ENCODE measurements around the gene RXRA.

RXRA gene

DNA sequence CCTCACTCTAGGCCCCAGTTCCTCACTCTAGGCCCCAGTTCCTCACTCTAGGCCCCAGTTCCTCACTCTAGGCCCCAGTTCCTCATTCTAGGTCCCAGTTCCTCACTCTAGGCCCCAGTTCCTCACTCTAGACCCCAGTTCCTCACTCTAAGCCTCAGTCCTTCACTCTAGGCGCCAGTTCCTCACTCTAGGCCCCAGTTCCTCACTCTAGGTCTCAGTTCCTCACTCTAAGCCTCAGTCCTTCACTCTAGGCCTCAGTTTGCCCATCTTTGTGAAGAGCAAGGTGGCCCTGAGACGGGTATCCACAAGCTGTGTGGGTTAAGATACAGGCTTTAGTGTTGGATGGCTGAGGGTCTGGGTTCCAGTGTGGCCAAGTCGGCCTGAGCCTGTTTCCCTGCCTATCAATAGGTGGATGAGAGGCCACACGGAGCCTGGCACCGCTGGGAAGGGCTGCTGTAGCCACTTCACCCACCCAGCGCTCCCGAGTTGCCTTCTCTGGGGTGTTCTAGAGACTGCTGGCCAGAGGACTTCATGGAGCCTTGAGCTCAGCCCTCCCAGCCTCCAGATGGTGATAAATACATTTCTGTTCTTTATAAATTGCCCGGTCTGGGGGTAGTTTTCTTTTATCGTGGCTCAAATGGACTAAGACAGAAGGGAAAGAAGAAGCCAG is 150.2 kb downstream of the RXRA start:
- no peaks in the 10 kb centered on the region for H3K27me3 Mint-ChIP-seq
- DNase-seq (ENCODE audit: low spot score in 2 of 2), result no peak
- no peak for ATAC-seq (replicated peaks; ENCODE audit: extremely low read depth, poor library complexity, severe bottlenecking)

DNA sequence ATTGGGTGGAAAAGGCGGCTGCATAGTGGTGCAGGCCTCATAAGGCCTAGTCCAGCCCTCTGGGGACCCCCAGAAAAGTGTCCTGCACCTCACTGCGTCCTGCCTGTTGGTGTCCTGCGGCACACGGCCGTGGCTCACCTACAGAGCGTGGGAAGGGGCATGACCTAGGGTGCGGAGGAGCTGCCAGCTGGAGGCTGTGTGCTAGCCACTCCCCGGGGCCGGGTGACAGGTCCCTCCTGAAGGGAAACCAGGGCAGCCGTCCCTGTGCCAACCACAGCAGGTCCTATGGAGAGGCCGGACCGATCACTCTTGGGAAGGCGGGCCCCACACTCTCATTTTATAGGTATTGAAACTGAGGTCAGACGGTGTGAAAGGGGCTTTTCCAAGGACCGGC is 150.7 kb downstream of the RXRA start:
- no peak overlapping the region for H3K27ac Mint-ChIP-seq (ENCODE audit: low read depth)
- ATAC-seq (replicated peaks; ENCODE audit: extremely low read depth, poor library complexity, severe bottlenecking) (no peak), DNase-seq (ENCODE audit: low spot score in 2 of 2) (no peak)
- H3K4me3 Mint-ChIP-seq, result no peak overlapping the region
- no peaks in the 10 kb centered on the region for H3K36me3 Mint-ChIP-seq (ENCODE audit: insufficient read depth)
- no peaks in the 10 kb centered on the region for H3K4me1 Mint-ChIP-seq
- H3K27me3 Mint-ChIP-seq, result no peaks in the 10 kb centered on the region
- no peaks in the 10 kb centered on the region for H3K9me3 Mint-ChIP-seq

More for the DNA sequence above, 150.2 kb downstream of the RXRA start:
- no peak overlapping the region for H3K27ac Mint-ChIP-seq (ENCODE audit: low read depth)
- peaks cover 2% of the 10 kb centered on the region for H3K36me3 Mint-ChIP-seq (ENCODE audit: insufficient read depth)
- H3K4me1 Mint-ChIP-seq, result no peaks in the 10 kb centered on the region
- no peaks in the 10 kb centered on the region for H3K9me3 Mint-ChIP-seq
- H3K4me3 Mint-ChIP-seq, result no peak overlapping the region

DNA sequence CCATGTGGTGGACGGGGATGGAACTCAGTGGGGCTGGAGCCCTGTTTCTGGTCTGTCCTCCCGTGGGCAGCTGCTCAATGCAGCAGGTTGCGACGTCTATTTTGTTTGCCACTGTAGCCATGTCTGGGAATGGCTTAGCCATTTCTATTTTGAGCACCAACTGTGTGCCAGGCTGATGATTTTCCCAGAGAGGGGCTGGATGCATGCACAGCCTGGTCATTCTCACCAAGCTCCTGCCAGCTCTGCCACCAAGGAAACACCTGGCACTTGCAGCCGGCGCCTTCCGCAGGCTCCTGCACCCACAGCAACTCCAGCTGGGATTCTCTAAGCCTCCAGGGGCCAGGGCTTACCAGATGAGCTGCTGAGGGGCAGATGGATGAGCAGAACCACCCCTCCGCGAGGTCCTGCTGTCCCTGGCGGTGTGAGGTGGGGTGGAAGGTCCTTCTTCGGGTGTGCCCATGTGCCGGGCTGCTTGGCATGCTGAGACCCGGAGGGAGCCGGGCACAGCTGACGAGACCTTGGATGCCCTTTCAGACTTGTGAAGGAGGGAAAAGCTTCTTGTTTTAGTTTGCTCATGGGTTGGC is 151.2 kb downstream of the RXRA start:
- H3K36me3 Mint-ChIP-seq (ENCODE audit: insufficient read depth), result no peaks in the 10 kb centered on the region
- DNase-seq (ENCODE audit: low spot score in 2 of 2) (no peak), ATAC-seq (replicated peaks; ENCODE audit: extremely low read depth, poor library complexity, severe bottlenecking) (no peak)
- no peak overlapping the region for H3K27ac Mint-ChIP-seq (ENCODE audit: low read depth)
- H3K27me3 Mint-ChIP-seq, result no peaks in the 10 kb centered on the region
- no peaks in the 10 kb centered on the region for H3K4me1 Mint-ChIP-seq
- H3K9me3 Mint-ChIP-seq, result no peaks in the 10 kb centered on the region
- H3K4me3 Mint-ChIP-seq, result no peak overlapping the region

DNA sequence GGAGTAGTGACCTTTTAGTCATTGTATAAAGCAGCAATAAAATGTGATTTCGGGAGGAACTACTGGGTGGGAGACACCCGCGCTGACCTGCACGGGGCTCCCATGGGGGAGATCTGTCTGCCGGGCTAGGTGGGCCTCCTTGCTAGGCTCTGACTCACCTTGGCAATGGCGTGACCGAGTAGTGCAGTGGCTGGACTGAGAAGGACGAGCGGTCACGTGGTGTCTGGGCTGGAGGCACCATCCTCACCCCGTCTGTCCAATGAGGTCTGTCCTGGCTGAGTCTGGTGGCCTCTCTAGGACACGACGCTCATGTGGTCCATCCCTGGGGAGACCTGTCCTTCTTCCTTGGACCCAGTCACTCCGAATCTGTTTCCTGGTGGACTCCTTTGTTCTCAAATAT is 151.7 kb downstream of the RXRA start:
- no peak for DNase-seq (ENCODE audit: low spot score in 2 of 2)
- Mint-ChIP-seq H3K27ac (ENCODE audit: low read depth) (no peak overlapping the region), H3K4me1 (no peaks in the 10 kb centered on the region), H3K9me3 (no peaks in the 10 kb centered on the region), H3K4me3 (no peak overlapping the region), H3K36me3 (ENCODE audit: insufficient read depth) (no peaks in the 10 kb centered on the region), H3K27me3 (no peaks in the 10 kb centered on the region)
- ATAC-seq (replicated peaks; ENCODE audit: extremely low read depth, poor library complexity, severe bottlenecking), result no peak

DNA sequence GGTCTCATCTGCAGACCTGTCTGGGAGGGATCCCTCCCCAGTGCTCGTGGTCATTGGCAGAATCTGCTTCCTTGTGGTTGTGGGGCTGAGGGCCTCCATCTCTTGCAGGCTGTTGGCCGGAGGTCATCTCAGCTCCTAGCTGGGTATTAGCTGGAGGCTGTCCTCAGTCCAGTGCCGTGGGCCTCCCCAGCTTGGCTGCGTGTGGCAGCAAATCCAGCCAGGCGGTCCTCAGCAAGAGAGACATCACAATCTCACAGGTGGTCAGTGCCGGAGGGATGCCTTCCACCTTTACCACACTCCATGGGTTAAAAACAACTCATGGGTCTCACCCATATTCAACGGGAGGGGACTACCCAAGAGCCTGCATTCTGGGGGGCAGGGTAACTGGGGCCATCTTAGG is 155.5 kb downstream of the RXRA start:
- H3K27ac Mint-ChIP-seq (ENCODE audit: low read depth), result no peak overlapping the region
- H3K4me1 Mint-ChIP-seq, result no peaks in the 10 kb centered on the region
- DNase-seq (ENCODE audit: low spot score in 2 of 2) (no peak), ATAC-seq (replicated peaks; ENCODE audit: extremely low read depth, poor library complexity, severe bottlenecking) (no peak)
- H3K36me3 Mint-ChIP-seq (ENCODE audit: insufficient read depth), result no peaks in the 10 kb centered on the region
- H3K4me3 Mint-ChIP-seq, result no peak overlapping the region
- H3K27me3 Mint-ChIP-seq, result peaks cover 15% of the 10 kb centered on the region
- H3K9me3 Mint-ChIP-seq, result no peaks in the 10 kb centered on the region

DNA sequence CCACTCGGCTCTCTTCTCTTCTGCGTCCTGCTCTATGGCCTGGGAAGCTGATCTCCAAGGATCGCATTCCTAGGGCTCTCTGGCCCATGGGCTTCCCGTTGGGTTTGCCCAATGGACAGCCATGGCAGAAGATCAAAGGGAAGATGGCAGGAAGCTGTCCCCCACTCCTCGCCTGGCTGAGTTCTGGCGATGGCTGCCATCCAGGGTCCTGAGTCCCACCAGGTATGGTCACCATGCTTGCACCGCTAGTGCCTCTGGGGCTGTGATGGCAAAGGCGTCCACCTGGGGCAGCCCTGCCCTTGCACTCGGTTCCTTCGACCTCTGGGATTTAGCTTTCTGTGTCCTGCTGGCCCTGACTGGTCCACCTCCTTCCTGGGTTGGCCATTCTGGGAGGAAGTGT is 156.0 kb downstream of the RXRA start:
- H3K36me3 Mint-ChIP-seq (ENCODE audit: insufficient read depth), result no peaks in the 10 kb centered on the region
- H3K9me3 Mint-ChIP-seq, result no peaks in the 10 kb centered on the region
- DNase-seq (ENCODE audit: low spot score in 2 of 2) (no peak), ATAC-seq (replicated peaks; ENCODE audit: extremely low read depth, poor library complexity, severe bottlenecking) (no peak)
- H3K4me3 Mint-ChIP-seq, result no peak overlapping the region
- H3K27ac Mint-ChIP-seq (ENCODE audit: low read depth), result no peak overlapping the region
- peaks cover 17% of the 10 kb centered on the region for H3K27me3 Mint-ChIP-seq
- no peaks in the 10 kb centered on the region for H3K4me1 Mint-ChIP-seq

DNA sequence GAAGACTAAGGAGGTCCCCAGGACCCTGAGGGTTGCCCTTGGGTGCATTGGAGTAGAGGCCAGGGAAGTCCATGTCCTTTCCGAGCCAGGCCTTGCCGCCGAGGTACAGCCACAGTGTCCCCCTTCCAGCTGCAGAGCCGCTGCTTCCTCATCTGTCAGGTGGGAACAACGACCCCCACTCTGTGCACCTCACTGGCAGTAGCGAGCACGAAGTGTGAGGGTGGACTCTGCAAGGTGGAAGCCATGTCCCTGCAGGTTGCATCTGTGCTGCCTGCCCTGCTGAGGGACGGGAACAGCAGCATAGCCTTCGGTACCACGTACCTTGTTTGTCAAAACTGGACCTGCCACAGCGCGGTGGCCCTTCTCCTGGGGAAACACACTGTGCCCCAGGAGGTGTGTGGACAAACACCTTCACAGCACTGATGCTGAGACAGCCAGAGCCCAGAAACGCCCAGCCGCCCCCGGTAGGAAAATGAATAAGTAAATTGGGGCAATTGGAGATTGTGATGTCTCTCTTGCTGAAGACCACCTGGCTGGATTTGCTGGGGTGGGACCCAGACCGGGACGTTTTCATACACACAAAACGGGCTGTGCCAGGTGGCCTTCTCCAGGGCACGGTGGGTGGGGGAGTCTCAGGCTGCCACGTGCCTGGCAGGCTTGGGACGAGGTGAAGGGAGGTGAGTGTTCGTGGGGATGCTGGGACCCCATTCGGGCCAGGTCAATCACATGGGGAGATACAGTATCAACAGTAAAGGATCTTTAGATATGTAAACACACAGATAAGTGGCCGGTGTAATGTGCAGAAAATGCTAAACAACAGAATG is 157.3 kb downstream of the RXRA start:
- no peaks in the 10 kb centered on the region for H3K9me3 Mint-ChIP-seq
- no peak for ATAC-seq (replicated peaks; ENCODE audit: extremely low read depth, poor library complexity, severe bottlenecking)
- no peak overlapping the region for H3K4me3 Mint-ChIP-seq
- no peak overlapping the region for H3K27ac Mint-ChIP-seq (ENCODE audit: low read depth)
- DNase-seq (ENCODE audit: low spot score in 2 of 2), result no peak
- no peaks in the 10 kb centered on the region for H3K36me3 Mint-ChIP-seq (ENCODE audit: insufficient read depth)
- no peaks in the 10 kb centered on the region for H3K4me1 Mint-ChIP-seq
- H3K27me3 Mint-ChIP-seq, result peaks cover 22% of the 10 kb centered on the region

DNA sequence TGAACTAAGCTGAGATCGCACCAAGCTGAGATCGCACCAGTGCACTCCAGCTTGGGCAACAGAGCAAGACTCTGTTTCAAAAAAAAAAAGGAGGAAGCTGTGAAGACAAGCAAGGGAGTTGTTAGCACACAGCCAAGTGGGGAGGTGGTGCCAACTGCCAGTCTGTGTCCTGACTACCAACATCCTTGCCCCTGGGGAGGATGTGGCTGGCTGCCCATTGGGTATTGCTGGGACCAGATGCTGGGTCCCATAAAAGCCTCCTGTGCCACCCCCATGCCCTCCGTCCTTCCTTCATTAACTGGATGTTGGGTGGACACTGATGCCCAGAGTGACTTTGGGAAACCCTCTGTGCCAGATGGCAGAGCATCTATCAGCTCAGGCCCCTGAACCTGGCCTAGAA is 158.2 kb downstream of the RXRA start:
- ATAC-seq (replicated peaks; ENCODE audit: extremely low read depth, poor library complexity, severe bottlenecking) (no peak), DNase-seq (ENCODE audit: low spot score in 2 of 2) (no peak)
- Mint-ChIP-seq H3K9me3 (no peaks in the 10 kb centered on the region), H3K36me3 (ENCODE audit: insufficient read depth) (no peaks in the 10 kb centered on the region), H3K4me1 (no peaks in the 10 kb centered on the region), H3K4me3 (no peak overlapping the region), H3K27ac (ENCODE audit: low read depth) (no peak overlapping the region), H3K27me3 (peaks cover 31% of the 10 kb centered on the region)

DNA sequence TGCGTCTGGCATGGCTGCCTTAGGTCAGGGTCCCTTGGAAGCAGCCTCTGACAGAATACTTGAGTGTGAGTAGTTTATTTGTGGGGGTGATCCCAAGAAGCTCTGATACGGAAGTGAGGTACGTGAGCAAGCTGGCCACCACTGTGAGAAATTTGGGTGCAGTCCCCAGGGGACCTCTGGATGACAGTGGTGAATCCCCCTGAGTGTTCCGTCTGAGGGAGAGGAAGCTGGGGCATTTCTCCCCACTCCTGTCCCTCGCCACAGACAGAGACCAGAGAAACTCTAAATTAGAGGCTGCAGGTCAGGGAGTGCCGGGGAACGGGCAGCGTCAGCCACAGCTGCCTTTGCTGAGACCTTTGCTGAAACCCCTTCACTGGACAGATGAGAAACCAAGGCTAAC is 159.4 kb downstream of the RXRA start:
- no peak overlapping the region for H3K4me3 Mint-ChIP-seq
- H3K27ac Mint-ChIP-seq (ENCODE audit: low read depth), result no peak overlapping the region
- DNase-seq (ENCODE audit: low spot score in 2 of 2), result no peak
- H3K36me3 Mint-ChIP-seq (ENCODE audit: insufficient read depth), result no peaks in the 10 kb centered on the region
- no peaks in the 10 kb centered on the region for H3K4me1 Mint-ChIP-seq
- ATAC-seq (replicated peaks; ENCODE audit: extremely low read depth, poor library complexity, severe bottlenecking), result no peak
- peaks cover 42% of the 10 kb centered on the region for H3K27me3 Mint-ChIP-seq
- no peaks in the 10 kb centered on the region for H3K9me3 Mint-ChIP-seq

DNA sequence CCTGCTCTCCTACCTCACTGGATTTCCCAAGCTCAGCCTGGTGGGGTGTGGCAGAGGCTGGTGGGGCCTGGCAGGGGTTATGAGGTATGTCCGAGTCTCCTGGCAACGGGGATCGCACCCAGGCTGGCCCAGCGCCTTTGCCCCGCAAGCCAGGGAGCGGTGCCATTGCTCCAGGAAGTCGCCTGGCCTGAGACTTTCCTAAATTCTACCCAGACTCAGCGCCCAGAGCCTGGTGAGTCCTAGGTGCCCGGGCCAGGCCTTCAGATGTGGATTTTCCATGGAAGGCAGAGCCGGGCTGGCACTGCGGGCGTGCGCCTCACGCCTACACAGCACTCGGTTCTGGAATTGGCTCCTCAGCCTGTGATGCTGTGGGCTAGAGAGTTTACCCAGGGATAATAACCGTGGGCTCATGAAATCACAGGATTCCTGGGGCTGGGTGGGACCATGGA is 159.9 kb downstream of the RXRA start:
- Mint-ChIP-seq H3K4me3 (no peak overlapping the region), H3K9me3 (no peaks in the 10 kb centered on the region), H3K27ac (ENCODE audit: low read depth) (no peak overlapping the region), H3K27me3 (peaks cover 43% of the 10 kb centered on the region), H3K36me3 (ENCODE audit: insufficient read depth) (no peaks in the 10 kb centered on the region), H3K4me1 (no peaks in the 10 kb centered on the region)
- DNase-seq (ENCODE audit: low spot score in 2 of 2), result no peak
- ATAC-seq (replicated peaks; ENCODE audit: extremely low read depth, poor library complexity, severe bottlenecking), result no peak

DNA sequence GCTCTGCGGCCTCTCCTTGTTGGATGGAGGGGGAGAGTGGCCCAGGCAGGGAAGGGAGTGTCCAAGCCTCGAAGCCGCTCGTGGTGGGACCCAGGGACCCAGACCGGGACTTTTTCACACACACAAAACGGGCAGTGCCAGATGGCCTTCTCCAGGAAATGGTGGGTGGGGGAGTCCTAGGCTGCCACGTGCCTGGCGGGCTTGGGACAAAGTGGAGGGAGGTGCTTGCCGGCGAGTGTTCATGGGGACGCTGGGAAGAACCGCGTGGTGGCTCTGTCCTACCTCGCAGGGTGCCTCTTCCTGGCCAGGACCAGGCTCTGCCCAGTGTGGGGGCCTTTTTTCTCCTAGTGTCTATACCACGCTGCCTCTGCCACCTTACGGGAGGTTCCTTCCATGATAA is 160.3 kb downstream of the RXRA start:
- Mint-ChIP-seq H3K9me3 (no peaks in the 10 kb centered on the region), H3K36me3 (ENCODE audit: insufficient read depth) (no peaks in the 10 kb centered on the region), H3K27ac (ENCODE audit: low read depth) (no peak overlapping the region), H3K4me1 (no peaks in the 10 kb centered on the region), H3K4me3 (no peak overlapping the region), H3K27me3 (peaks cover 43% of the 10 kb centered on the region)
- DNase-seq (ENCODE audit: low spot score in 2 of 2) (no peak), ATAC-seq (replicated peaks; ENCODE audit: extremely low read depth, poor library complexity, severe bottlenecking) (no peak)
